ENCODE measurements around the gene UNC45A.

UNC45A gene

DNA sequence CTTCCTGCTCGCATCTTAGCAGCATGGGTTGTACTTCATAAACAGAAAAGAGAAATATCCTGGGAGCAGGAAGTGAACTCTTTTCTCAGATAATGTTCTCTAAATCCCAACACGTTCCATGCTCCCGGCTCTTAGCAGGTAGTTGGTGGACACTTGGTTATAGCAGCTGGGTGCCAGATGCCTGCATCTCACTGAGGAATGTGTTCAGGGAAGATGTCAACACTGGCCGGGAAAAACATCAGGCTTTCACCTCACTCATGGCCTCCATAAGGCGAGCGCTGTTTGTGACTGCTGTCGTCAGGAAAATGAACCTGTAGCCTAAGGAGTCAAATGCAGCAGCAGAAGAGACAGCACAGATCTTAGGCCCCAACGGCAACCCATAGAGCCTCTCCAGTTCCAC lies 63.7 kb downstream of the UNC45A start:
- no peak for DNase-seq (ENCODE audit: low read depth in 2 of 2, low spot score in 1 of 2)

DNA sequence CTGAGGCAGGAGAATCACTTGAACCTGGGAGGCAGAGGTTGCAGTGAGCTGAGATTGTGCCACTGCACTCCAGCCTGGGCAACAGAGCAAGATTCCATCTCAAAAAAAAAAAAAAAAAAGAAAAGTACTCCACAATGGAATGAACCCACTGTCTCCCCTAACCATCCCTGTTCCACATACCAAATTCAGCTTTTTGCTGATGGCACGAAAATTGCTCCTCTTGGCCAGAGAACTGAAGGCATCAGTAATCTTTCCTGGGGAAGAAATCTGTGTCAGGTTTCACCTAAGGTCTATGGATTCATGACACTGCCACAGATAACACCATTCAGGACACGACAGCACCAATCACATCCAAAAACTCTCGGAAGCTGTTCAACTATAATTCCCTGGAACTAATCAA lies 66.1 kb downstream of the UNC45A start:
- no peak for DNase-seq (ENCODE audit: low read depth in 2 of 2, low spot score in 1 of 2)
